Activated T-helper 2 cell treated with anti-CD3 and anti-CD28 coated beads, Interferon-gamma antibody, Interleukin-2, Interleukin-4, amounts not matched to agents 10 μg/mL and 5 μg/mL and 100 μg/mL, durations not matched to agents 14 hours and 24 hours and 36 hours (primary cell): ENCODE measurements around the gene KIF26B. TPM values are rescaled to one million over a fixed set of nuclear protein-coding genes. Genes with fewer than 3 reads are reported as not detected.
"Not testable (repeated sequence)": the region's sequence is repeated elsewhere in the genome, so short reads cannot be mapped to it uniquely, and the experiment has no call there.

ENCODE experiments used
- DNase-seq: peaks from one replicate; pipeline ENCODE4 v3.0.0; 2021; ENCODE audit warnings: low spot score
- H3K27ac Mint-ChIP-seq: one replicate; pipeline ENCODE4 v1.8.0; 2021; ENCODE audit warnings: mixed read lengths
- H3K27me3 Mint-ChIP-seq: one replicate; pipeline ENCODE4 v1.8.0; 2021; ENCODE audit warnings: low read depth, mixed read lengths
- H3K36me3 Mint-ChIP-seq: one replicate; pipeline ENCODE4 v1.8.0; 2021; ENCODE audit warnings: low read depth, mixed read lengths
- H3K4me1 Mint-ChIP-seq: one replicate; pipeline ENCODE4 v1.8.0; 2021; ENCODE audit warnings: low read depth, mixed read lengths
- H3K4me3 Mint-ChIP-seq: one replicate; pipeline ENCODE4 v1.8.0; 2021; ENCODE audit warnings: low read depth, mild to moderate bottlenecking, moderate library complexity, mixed read lengths
- H3K9me3 Mint-ChIP-seq: one replicate; pipeline ENCODE4 v1.8.0; 2021; ENCODE audit warnings: mixed read lengths
- intact Hi-C: fragments of 100-400 bp; cut with micrococcal nuclease; formaldehyde crosslinking; loops from one replicate; pipeline ENCODE4 v1.15.1; 2023
- total RNA-seq: library from RNA; stranded (reverse); gene quantifications from 2 replicates; pipeline ENCODE4 v1.2.3, GENCODE V29; 2022

The KIF26B gene
- total RNA-seq, 1 donor from 2014 or later, result 0.37 TPM

DNA sequence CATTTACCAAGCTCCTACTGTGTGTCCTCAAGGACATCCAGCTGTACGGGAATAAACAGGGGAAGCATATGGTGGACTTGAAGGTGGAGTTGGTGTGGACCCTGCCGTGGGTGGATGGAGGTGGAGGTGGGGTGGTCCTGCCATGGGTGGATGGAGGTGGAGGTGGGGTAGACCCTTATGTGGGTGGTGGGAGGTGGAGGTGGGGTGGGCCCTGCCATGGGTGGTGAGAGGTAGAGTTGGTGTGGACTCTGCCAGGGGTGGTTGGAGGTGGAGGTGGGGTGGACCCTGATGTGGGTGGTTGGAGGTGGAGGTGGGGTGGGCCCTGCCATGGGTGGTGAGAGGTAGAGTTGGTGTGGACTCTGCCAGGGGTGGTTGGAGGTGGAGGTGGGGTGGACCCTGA, 169.0 kb downstream of the KIF26B start:
- intact Hi-C loops, H3K9me3 Mint-ChIP-seq, H3K27ac Mint-ChIP-seq, H3K27me3 Mint-ChIP-seq, H3K4me1 Mint-ChIP-seq, H3K4me3 Mint-ChIP-seq, DNase-seq, H3K36me3 Mint-ChIP-seq: not testable (repeated sequence)

DNA sequence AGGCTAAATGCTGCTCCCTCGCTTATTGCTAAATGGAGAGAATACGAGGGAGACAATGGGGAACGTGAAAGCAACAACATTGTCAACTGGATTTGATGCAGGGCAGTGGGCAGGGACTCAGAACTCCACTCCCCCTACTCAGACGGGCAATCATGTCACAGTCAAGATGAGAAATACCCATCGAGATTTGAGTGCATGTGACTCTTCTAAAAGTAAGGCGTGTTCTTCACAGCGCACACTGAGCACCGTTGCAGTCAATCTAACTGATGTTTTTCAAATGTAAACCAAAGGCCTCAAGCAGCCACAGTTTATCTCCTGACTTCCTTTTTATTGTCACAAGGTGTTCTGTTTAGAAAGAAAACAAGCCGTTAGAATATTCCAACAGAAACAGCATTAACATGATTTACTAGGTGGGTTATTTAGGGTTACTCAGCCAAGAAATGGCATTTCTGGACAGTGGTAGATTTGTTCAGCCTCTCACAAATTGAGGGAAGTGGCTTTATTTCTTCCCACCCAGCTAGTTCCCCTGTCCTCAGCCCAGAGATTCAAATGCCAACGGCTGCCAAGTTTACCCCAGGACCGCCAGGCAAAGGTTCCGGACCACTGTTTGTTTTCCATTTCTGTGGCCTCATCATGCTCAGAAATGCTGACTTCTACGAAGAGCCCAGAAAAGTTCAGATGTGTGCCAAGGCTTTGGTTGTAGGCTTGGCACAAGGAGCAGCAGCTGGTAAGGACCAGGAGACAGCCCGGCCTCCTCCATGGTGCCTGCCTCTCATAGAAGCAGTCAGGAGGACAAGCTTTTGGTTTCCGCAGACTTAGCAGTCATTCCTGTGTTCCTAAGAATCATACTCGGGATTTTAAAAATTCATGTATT, 171.4 kb downstream of the KIF26B start:
- no peaks in the 10 kb centered on the region for H3K9me3 Mint-ChIP-seq
- H3K27me3 Mint-ChIP-seq, result peaks cover 2% of the 10 kb centered on the region
- no peaks in the 10 kb centered on the region for H3K4me1 Mint-ChIP-seq
- no peak overlapping the region for H3K27ac Mint-ChIP-seq
- intact Hi-C loops, result no loop called here
- H3K36me3 Mint-ChIP-seq, result no peaks in the 10 kb centered on the region
- DNase-seq, result no peak
- H3K4me3 Mint-ChIP-seq, result no peak overlapping the region

DNA sequence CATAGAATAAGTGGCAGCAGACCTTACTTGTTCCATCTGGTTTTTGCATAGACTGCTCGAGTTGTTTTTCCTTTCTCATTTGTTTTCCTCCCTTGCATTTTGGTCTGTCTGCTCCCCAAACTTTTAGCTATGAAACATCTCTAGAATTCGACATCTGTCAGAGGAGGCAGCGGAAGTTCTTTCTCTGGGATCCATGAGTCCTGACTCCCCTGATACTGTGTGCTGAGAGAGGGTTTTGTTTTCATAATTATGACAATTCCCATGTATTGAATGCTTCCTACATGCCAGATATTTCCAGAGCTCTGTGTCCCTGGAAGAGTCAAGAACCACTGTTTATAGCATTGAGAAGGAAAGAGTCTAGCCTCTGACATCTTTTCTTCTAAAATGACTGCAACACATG, 172.6 kb downstream of the KIF26B start:
- Mint-ChIP-seq H3K9me3 (no peaks in the 10 kb centered on the region), H3K27me3 (peaks cover 2% of the 10 kb centered on the region), H3K4me1 (no peaks in the 10 kb centered on the region), H3K27ac (no peak overlapping the region), H3K36me3 (no peaks in the 10 kb centered on the region), H3K4me3 (no peak overlapping the region)
- no peak for DNase-seq
- intact Hi-C loops, result no loop called here

DNA sequence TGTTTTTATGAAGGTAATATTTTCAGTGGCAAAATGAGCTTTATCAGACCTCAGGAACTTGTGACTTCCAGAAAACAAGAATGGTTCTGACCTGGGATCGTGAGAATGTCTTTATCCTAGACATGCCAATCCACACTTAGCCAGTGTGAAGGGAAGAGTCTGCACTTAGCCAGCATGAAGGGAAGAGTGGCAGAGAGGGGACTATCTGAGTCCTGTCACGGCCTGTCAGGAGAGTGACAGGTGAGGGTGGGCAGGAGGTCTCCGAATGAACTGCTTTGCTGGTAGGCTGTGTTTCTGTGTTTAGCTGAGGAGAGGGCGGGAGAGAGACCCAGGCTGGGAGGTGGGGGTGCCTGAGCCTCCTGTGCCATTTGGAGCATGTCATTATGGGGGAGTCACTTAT, 173.1 kb downstream of the KIF26B start:
- no peak overlapping the region for H3K27ac Mint-ChIP-seq
- H3K27me3 Mint-ChIP-seq, result no peaks in the 10 kb centered on the region
- intact Hi-C loops, result no loop called here
- H3K36me3 Mint-ChIP-seq, result no peaks in the 10 kb centered on the region
- peaks cover 2% of the 10 kb centered on the region for H3K9me3 Mint-ChIP-seq
- no peak for DNase-seq
- H3K4me3 Mint-ChIP-seq, result no peak overlapping the region
- peaks cover 2% of the 10 kb centered on the region for H3K4me1 Mint-ChIP-seq

DNA sequence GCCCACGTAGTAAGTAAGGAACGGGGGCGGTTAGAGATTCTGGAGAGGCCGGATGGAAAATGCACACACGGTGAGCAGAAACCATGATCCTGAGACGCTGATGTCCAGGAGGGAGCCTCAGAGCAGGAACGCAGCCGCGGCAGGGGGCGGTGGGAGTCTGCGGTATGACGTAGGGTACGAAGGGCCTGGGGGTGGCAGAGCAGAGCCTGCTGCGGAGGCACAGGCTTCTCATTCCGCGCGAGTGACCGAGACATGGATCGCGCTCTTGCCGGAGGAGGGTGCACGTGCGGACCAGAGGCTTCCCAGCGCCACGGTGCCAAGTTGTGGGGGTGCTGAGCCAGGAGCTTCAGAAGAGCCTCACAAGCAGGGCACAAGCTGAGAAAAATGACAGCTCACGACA, 176.2 kb downstream of the KIF26B start:
- DNase-seq, result no peak
- H3K9me3 Mint-ChIP-seq, result peaks cover 3% of the 10 kb centered on the region
- H3K27me3 Mint-ChIP-seq, result peaks cover 1% of the 10 kb centered on the region
- no peak overlapping the region for H3K4me3 Mint-ChIP-seq
- H3K27ac Mint-ChIP-seq, result no peak overlapping the region
- intact Hi-C loops, result no loop called here
- no peaks in the 10 kb centered on the region for H3K36me3 Mint-ChIP-seq
- peaks cover 3% of the 10 kb centered on the region for H3K4me1 Mint-ChIP-seq

DNA sequence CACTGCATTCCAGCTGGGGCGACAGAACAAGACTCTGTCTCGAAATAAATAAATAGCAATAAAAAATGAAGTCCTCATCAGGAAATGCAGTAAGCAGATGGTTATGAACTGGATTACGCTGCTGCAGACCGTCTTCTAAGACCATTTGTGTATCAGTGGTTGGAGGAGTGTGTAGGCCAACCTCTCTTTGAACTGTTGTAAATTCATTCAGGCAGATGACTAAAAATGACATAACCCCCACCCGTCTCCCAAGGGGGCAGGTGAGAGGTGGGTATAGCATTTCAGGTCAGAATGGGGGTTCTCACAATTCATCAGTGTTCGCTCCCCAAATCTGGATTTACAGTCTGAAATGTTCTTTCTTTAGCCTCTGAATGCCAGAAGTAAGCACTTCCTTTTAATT, 177.3 kb downstream of the KIF26B start:
- intact Hi-C loops, result loop anchor here (1.0 kb wide), 1 partner anchor 46 kb away; no protein-coding TSS in a partner anchor
- Mint-ChIP-seq H3K27me3 (peaks cover 1% of the 10 kb centered on the region), H3K4me3 (no peak overlapping the region), H3K36me3 (no peaks in the 10 kb centered on the region), H3K9me3 (peaks cover 3% of the 10 kb centered on the region), H3K27ac (no peak overlapping the region), H3K4me1 (peaks cover 4% of the 10 kb centered on the region)
- no peak for DNase-seq

DNA sequence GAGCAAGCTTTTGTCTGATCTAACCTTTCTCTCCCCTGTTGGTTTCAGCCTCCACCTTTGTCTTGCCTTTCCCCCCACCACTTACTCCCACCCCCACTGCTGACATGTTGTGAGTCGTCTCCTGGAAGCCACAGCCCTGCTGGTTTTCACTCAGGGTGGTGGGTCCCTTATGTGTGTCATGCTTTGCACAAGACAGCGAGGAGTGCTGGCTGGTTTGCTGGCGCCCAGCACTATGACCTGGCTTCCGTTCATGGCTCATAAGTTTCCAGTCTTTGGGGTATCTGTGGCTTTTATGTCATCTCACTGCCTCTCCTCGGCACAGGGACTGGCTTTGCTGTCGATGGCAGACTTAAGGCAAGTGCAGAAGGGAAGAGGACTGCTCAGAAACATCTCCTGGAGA, 177.7 kb downstream of the KIF26B start:
- peaks cover 1% of the 10 kb centered on the region for H3K27me3 Mint-ChIP-seq
- H3K4me3 Mint-ChIP-seq, result no peak overlapping the region
- intact Hi-C loops, result loop anchor here (1.0 kb wide), 1 partner anchor 46 kb away; no protein-coding TSS in a partner anchor
- no peak overlapping the region for H3K27ac Mint-ChIP-seq
- peaks cover 3% of the 10 kb centered on the region for H3K9me3 Mint-ChIP-seq
- H3K4me1 Mint-ChIP-seq, result peaks cover 4% of the 10 kb centered on the region
- no peaks in the 10 kb centered on the region for H3K36me3 Mint-ChIP-seq
- DNase-seq, result no peak

DNA sequence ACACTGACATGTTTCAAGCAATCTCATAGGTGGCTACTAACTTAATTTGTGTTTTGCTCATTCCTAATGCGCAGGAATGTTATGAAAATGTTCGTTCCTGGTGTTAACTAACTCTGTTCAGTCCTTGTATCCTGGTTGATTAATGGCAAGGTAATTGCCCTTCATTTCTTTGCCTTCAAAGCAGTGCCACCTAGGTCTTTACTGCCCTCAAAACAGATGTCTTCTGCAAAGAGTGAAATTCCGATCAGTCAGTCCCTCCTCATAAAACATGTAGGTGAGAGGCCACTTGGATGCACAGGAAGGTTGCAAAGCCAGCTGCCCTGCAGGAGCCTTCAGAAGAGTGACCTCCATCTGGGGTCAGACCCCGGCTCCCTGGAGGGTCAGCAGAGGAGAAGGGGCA, 179.4 kb downstream of the KIF26B start:
- H3K27me3 Mint-ChIP-seq, result peaks cover 1% of the 10 kb centered on the region
- intact Hi-C loops, result no loop called here
- H3K4me3 Mint-ChIP-seq, result no peak overlapping the region
- no peak overlapping the region for H3K27ac Mint-ChIP-seq
- peaks cover 3% of the 10 kb centered on the region for H3K9me3 Mint-ChIP-seq
- DNase-seq, result no peak
- peaks cover 7% of the 10 kb centered on the region for H3K4me1 Mint-ChIP-seq
- no peaks in the 10 kb centered on the region for H3K36me3 Mint-ChIP-seq

DNA sequence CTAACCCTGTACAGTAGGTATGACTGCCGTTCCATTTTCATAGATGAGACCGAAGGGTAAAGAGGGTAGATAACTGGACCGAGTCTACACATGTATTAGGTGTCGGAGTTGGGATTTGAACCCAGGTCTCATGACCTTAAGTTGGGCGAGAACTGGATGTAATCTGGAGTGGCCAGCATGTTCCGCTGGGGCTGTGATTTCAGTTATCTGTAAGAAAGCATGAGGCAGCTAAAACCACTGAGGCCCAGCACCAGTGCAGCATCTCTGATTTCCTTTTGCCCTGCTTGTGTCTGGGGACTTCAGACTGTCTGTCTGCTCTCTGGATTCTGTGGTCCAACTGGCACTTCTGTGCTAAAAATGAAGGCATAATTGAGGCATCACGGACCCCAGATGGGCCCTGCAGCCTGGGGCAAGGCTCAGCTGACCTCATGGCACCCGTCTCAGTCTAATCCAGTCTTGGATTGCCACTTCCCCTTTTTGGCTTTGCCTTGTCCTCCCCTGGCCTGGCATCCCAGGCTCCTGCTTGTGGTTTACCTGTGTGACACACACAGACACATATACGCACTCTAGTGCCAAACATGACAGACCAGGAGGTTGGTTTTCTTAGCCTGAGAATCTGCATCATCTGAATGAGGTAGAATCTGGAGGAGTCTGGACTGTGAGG, 180.2 kb downstream of the KIF26B start:
- H3K27ac Mint-ChIP-seq, result no peak overlapping the region
- intact Hi-C loops, result no loop called here
- H3K4me1 Mint-ChIP-seq, result peaks cover 7% of the 10 kb centered on the region

DNA sequence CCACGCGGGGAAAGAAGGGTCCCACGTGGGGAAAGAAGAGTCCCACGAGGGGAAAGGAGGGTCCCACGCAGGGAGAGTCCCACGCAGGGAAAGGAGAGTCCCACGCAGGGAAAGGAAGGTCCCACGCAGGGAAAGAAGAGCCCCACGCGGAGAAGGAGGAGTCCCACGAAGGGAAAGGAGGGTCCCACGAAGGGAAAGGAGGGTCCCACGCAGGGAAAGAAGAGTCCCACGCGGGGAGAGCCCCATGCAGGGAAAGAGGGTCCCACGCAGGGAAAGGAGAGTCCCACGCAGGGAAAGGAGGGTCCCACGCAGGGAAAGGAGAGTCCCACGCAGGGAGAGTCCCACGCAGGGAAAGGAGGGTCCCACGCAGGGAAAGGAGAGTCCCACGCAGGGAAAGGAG, 180.9 kb downstream of the KIF26B start:
- H3K27me3 Mint-ChIP-seq, H3K9me3 Mint-ChIP-seq, DNase-seq, H3K4me3 Mint-ChIP-seq, H3K27ac Mint-ChIP-seq, intact Hi-C loops, H3K4me1 Mint-ChIP-seq, H3K36me3 Mint-ChIP-seq: not testable (repeated sequence)

More for the DNA sequence above, 180.2 kb downstream of the KIF26B start:
- Mint-ChIP-seq H3K9me3 (peaks cover 3% of the 10 kb centered on the region), H3K36me3 (no peaks in the 10 kb centered on the region), H3K27me3 (peaks cover 1% of the 10 kb centered on the region), H3K4me3 (no peak overlapping the region)
- DNase-seq, result no peak

DNA sequence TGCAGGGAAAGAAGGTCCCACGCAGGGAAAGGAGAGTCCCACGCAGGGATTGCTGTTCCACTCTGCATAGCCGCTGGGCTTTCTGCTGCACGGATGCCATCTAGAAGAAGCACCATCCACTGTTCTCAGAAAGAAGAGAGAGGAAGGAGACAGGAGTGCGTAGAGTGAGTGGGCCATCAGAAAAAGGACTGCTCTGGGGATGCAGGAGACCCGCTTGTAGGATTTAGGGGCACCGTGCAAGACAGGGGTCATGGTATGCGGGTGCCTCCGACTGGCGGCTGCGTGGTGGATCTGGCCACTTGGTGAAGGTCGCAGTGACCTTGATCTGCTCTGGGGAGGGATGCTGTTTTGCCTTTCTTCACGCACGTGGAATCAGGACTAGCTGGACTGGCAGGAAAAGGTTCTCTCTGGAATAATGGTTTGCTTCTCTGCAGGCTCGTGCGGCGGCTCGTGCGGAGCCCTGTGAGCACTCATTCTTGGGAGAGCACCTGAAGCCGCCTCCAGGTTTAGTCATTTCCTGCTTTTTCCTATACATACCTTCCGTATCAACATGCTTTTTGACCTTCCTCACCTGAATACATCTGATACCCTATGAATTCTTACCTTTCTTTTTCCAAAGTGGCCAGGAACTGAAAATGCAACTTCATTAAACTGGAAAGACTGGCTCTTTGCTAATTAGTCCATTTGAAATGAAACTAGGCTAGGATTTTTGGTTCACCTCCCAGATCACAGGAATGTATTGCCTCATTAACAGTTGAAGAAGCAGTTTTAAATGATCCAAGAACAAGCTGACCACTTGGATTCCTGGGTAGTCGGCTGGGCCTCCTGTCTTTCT, 181.6 kb downstream of the KIF26B start:
- Mint-ChIP-seq H3K36me3 (no peaks in the 10 kb centered on the region), H3K27ac (no peak overlapping the region), H3K4me1 (peaks cover 7% of the 10 kb centered on the region), H3K27me3 (peaks cover 1% of the 10 kb centered on the region), H3K9me3 (peaks cover 3% of the 10 kb centered on the region), H3K4me3 (no peak overlapping the region)
- intact Hi-C loops, result no loop called here
- DNase-seq, result no peak

DNA sequence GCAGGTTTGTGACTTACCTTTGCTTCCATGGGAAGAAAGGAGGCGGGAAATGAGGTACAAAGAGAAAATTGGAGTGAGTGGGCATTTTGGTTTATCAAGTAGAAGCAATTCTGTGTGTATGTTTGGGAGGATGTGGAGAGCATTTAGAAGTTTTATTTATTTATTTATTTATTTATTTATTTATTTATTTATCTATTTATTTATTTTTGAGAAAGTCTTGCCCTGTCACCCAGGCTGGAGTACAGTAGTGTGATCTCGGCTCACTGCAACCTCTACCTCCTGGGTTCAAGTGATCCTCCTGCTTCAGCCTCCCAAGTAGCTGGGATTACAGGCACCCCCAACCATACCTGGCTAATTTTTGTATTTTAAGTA, 182.2 kb downstream of the KIF26B start:
- H3K4me3 Mint-ChIP-seq, DNase-seq, H3K27me3 Mint-ChIP-seq, H3K4me1 Mint-ChIP-seq, H3K9me3 Mint-ChIP-seq, H3K36me3 Mint-ChIP-seq, H3K27ac Mint-ChIP-seq, intact Hi-C loops: not testable (repeated sequence)
